GM12801 (cell line): ENCODE measurements around the gene WDR5B.

ENCODE experiments used
- TF ChIP-seq, protein P1 (sequence below): IDR thresholded peaks from one replicate; pipeline ENCODE4 v1.5.1; 2011; ENCODE audit warnings: control low read depth; ENCODE audit not compliant: insufficient read length; ENCODE audit errors: extremely low read depth

Gene WDR5B

DNA sequence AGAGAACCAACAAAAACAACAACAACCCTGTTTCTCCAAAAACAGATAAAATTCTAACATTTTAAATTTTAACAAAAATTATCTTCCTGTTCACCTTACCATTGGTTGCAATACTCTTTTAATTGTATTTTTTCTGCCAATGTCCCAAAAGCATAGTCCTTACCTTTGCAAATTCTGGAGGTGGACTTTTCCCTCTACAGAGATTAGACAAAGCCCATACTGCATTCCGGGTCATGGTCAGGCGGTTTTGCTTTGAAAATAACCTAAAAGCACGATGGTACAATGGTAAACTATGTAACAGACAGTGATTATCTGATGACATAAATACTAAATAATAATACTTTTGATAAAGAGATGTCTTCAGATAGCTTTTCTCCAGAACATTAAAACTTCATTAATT lies 35.5 kb upstream of the WDR5B start:
- TF ChIP-seq, protein P1, sequence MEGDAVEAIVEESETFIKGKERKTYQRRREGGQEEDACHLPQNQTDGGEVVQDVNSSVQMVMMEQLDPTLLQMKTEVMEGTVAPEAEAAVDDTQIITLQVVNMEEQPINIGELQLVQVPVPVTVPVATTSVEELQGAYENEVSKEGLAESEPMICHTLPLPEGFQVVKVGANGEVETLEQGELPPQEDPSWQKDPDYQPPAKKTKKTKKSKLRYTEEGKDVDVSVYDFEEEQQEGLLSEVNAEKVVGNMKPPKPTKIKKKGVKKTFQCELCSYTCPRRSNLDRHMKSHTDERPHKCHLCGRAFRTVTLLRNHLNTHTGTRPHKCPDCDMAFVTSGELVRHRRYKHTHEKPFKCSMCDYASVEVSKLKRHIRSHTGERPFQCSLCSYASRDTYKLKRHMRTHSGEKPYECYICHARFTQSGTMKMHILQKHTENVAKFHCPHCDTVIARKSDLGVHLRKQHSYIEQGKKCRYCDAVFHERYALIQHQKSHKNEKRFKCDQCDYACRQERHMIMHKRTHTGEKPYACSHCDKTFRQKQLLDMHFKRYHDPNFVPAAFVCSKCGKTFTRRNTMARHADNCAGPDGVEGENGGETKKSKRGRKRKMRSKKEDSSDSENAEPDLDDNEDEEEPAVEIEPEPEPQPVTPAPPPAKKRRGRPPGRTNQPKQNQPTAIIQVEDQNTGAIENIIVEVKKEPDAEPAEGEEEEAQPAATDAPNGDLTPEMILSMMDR: no peak

DNA sequence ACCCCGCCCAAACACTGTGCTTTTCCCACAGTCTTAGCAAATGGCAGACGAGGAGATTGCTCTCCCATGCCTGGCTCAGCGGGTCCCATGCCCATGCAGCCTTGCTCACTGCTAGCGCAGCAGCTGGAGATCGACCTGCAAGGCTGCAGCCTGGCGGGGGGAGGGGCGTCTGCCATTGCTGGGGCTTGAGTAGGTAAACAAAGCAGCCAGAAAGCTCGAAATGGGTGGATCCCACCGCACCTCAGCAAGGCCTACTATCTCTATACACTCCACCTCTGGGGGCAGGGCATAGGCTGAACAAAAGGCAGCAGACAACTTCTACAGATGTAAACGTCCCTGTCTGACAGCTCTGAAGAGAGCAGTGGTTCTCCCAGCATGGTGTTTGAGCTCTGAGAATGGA lies 27.2 kb upstream of the WDR5B start:
- TF ChIP-seq, protein P1: no peak

DNA sequence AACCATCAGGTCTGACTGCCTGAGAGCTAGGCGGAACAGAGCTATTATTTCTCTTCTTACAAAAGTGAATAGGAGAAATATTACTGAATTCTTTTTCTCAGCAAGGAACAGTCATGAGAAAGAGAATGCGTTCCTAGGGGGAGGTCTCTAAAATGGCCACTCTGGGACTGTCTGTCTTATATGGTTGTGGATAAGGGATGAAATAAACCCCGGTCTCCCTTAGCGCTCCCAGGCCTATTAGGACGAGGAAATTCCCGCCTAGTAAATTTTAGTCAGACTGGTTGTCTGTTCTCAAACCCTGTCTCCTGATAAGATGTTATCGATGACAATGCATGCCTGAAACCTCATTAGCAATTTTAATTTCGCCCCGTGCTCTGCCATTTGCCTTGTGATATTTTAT lies 20.1 kb upstream of the WDR5B start:
- TF ChIP-seq, protein P1: no peak

DNA sequence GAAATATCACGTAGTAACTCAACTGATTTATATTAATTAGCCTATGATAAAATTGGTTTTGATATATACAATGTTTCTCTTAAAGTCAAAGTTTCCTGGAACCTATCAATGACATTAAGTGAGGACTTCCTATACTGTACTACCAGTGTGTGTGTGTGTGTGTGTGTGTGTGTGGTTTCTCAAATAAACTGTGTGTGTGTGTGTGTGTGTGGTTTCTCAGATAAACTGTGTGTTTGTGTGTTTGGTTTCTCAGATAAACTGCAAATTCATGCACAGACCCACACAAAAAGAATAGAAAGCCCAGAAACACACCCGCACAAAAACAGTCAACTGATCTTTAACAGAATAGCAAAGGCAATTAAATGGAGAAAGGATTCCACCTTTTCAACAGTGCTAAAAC lies 14.5 kb upstream of the WDR5B start:
- TF ChIP-seq, protein P1: no peak

DNA sequence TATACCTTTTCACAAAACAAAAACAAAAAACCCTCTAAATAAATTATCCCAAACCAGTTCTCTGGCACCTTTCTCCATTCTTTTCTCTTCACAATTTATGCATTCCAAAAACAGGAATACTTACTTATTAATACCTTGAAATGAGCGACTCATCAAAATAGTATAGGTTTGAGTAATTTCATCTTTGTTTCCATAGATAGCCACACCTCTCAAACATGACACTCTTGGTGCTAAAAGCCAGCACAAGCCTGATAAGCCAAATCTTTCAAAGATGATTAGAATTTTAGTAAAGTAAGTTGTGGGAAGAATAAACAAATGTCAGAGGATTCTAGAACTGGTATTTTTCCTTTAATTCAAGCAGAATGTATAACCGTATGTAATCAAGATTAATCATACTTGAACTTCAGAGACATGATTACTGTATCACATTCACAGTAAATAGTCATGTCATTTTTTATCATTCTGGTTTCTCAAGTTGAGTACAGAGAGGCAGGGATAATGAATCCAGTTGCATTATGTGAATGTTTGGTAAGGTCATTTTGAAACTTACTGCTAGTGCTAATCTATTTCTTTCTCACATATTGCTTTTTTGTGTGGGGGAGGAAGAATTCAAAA lies 12.1 kb upstream of the WDR5B start:
- TF ChIP-seq, protein P1: no peak

DNA sequence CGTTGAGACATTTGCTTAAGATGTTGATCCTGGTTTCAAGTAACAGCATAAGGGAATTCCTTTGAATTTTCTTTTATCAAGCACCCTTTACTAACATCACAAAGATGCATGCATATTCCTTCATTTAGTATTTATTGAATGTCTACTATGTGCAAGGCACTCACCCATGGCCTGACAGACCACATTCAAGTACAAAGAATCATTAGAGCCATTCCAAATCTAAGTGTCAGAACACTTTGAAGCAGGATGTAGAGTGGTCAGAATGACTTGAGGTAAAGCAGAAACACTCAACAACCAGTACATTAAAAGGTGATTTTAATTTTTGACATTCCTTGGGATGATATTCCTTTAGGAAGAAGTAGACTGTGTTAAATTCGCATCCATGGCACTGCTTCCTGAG lies 6.0 kb upstream of the WDR5B start:
- TF ChIP-seq, protein P1: no peak

DNA sequence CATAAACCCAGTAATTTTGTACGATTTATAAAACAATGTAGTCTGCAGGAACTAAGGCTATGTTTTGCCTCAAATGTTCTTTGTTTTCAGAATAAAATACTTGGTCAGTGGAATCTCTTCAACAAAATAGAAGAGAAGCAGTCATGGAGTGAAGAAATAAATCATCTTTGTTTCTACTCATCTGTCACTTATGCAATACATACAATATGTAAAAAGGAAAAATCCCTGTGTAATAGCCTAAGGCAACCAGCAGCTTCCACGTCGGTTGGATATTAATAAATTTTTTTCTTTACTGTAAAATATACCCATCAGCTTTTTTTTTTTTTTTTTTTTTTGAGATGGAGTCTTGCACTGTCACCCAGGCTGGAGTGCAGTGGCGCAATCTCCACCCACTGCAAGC lies 5.2 kb upstream of the WDR5B start:
- TF ChIP-seq, protein P1: no peak
